ENCODE results near the gene MPND.

Gene MPND

DNA sequence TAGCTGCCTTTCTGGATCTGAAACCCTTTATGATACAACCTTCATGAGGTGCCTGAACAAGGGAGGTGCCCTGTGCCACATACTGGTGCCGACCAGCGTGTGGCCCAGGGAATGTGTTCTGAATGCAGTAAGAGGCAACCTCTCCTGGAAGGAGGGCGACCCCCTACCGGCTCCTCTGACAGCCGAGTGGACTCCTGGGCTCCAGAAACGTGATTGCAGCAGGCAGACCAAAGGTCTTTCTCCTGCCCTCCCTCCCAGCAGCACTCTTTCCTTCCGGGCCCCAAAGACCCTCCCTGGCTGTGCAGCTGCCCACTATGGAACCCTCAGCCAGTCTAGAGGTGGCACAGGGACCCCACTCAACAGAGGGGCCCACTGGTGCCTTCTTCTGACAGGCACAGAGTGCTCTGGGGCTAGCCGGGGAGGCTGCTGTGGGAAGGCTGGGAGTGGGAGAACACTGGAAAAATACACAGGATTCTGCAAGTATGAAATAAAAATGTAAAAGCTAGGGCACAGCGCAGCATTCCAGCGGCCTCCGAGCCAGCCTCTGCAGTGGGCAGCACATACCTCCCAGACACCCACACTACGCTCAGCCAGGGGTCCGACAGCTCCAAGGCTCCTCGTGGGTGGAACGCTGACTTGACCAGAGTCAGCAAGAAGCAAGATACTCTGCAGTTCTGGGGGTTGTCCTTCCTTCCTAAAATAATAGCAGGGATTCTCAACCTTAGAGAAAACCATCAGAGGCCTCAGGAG, 42.1 kb downstream of the MPND start:
- no peak for DNase-seq (ENCODE audit: low read depth)
- no peak overlapping the region for H3K4me3 ChIP-seq (ENCODE audit: low read depth, low read length)
- TF ChIP-seq, protein P1, sequence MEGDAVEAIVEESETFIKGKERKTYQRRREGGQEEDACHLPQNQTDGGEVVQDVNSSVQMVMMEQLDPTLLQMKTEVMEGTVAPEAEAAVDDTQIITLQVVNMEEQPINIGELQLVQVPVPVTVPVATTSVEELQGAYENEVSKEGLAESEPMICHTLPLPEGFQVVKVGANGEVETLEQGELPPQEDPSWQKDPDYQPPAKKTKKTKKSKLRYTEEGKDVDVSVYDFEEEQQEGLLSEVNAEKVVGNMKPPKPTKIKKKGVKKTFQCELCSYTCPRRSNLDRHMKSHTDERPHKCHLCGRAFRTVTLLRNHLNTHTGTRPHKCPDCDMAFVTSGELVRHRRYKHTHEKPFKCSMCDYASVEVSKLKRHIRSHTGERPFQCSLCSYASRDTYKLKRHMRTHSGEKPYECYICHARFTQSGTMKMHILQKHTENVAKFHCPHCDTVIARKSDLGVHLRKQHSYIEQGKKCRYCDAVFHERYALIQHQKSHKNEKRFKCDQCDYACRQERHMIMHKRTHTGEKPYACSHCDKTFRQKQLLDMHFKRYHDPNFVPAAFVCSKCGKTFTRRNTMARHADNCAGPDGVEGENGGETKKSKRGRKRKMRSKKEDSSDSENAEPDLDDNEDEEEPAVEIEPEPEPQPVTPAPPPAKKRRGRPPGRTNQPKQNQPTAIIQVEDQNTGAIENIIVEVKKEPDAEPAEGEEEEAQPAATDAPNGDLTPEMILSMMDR (IDR thresholded peaks at IDR 0.05; ENCODE audit: insufficient read depth, low read depth, low read length, missing control alignments), result no peak

DNA sequence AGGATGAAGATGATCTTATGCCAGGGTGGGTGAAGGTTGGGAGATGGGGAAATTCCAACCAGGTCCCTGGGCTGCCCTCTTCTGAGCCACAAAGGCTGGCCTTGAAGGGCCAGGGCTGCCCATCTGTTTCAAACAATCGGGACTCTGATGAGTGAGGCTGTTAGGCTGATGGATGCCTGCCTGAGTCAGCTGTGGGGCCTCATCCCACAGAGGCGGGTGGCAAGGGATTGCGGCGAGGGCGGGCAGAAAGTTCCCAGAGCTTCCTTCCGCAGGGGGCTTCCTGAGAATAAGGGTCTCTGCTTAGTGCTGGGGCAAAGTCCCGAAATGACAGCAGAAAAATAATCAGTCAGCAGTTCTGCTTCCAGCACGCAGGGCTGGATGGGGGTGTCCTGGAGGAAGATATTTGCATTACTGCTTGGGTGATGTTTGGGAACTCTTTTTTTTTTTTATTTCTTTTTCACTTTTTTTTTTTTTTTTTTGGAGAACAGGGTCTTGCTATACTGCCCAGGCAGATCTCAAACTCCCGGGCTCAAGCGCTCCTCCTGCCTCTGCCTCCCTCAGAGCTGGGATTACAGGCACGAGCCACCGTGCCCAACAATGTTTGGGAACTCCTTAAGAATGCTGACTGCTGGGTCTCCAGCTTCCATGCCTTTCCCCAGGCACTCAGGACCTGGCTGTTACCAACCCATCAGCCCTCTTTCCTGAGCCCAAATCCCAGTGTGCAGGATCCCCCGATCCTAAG, 42.9 kb downstream of the MPND start:
- no peak overlapping the region for H3K4me3 ChIP-seq (ENCODE audit: low read depth, low read length)
- no peak for DNase-seq (ENCODE audit: low read depth)

DNA sequence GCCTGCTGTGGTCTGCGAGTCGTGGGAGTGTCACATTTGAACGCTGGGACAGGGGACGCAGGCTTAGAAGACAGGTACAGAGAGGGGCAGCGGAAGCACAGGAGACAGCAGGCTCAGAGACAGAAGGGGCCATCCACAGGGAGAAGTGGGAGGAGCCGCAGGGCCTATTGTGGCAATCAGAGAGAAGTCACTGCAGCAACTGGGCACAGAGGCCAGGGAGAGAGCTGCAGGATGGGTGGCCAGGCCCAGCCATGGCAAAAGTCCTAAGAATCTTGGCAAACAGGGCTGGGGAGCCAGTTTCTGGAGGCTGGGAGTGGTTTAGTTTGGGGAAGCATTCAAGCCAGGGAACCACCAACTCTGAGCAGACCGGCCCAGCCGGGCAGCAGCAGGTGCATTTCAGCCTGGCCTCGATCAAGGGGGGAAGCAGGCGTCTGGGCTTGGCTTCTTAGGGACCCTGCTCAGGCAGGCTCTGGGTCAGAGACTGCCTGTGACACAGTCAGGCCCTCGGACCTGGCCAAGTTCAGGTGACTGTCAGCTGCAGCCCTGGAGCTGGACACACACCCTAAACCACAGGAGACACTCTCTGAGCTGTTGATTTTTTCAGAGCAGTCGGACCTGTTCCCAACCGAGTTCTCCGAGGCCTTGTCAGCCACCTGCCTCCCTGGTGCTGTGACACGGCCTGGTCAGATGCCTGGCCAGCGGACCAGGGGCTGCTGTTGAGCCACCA, 45.1 kb downstream of the MPND start:
- no peak overlapping the region for H3K4me3 ChIP-seq (ENCODE audit: low read depth, low read length)
- TF ChIP-seq, protein P1 (IDR thresholded peaks at IDR 0.05; ENCODE audit: insufficient read depth, low read depth, low read length, missing control alignments), result no peak
- no peak for DNase-seq (ENCODE audit: low read depth)

More for the DNA sequence above, 42.9 kb downstream of the MPND start:
- TF ChIP-seq, protein P1 (IDR thresholded peaks at IDR 0.05; ENCODE audit: insufficient read depth, low read depth, low read length, missing control alignments), result no peak

DNA sequence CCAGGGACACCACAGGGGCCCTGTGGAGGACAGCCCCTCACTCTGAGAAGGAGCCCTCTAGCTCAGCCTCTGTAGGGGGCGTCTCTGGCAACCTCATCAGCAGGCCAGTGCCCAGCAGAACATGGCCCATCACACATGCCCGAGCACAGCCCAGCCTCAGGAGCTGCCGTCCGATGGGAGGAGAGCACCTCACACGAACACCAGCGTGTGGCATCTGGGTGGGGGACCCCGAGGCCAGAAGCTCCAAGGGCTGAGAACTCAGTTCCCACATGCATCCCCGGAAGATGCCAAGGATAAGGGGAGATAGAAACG, 45.7 kb downstream of the MPND start:
- no peak for DNase-seq (ENCODE audit: low read depth)
- TF ChIP-seq, protein P1 (IDR thresholded peaks at IDR 0.05; ENCODE audit: insufficient read depth, low read depth, low read length, missing control alignments), result no peak
- H3K4me3 ChIP-seq (ENCODE audit: low read depth, low read length), result no peak overlapping the region

DNA sequence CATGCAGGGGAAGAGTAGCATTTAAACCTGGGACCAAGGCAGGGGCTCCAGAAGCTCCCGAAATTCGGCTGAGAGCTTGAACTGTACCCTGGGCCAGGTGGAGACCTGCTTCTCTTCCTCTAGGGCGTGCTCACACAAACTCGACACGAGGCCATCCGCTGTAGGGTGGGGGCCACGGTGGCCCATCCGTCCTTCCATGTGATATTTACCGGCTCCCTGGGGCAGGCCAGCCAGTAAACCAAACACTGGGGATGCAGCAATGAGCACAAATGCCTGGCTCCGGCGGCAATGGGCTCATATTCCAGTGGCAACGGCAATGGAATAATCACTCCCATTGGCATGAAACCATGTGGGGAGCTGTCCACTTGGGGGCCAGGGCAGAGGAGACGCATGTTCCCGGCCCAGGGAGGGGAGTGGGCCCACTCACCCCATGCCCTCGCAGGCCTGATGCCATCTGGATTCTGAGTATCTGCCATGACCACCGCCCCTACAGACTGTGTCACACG, 46.2 kb downstream of the MPND start:
- no peak for DNase-seq (ENCODE audit: low read depth)
- TF ChIP-seq, protein P1 (IDR thresholded peaks at IDR 0.05; ENCODE audit: insufficient read depth, low read depth, low read length, missing control alignments), result no peak
- no peak overlapping the region for H3K4me3 ChIP-seq (ENCODE audit: low read depth, low read length)

DNA sequence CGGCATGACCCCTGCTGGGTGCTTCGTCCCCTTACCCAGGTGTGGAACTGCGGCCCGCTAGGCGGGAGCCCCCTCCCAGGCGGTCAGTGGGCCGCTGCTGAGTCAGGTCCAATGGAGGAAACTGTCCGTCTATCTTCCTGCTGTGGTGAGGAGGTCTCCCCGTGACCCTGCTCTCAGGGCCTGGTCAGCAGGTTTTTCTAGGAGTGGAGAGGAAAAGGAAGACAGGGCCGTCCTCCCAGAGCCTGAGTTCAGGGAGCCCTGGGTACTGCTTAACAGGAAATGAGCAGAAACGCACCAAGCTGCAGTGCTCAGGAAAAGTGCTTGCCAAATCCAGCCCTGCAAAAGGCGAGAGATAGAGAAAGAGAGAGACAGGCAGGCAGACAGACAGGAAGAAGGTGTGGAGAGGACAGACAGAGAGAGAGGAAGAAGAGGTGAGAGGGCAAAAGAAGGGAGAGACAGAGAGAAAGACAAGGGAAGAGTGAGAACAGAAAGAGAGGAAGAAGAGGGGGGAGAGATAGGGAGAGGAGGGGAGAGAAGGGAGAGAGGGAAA, 46.7 kb downstream of the MPND start:
- H3K4me3 ChIP-seq (ENCODE audit: low read depth, low read length), result no peak overlapping the region
- no peak for DNase-seq (ENCODE audit: low read depth)
- TF ChIP-seq, protein P1 (IDR thresholded peaks at IDR 0.05; ENCODE audit: insufficient read depth, low read depth, low read length, missing control alignments), result no peak
